GM21717 (cell line): ENCODE measurements around the gene UQCRQ.
A peak's percentile ranks its signal among the peaks of the same experiment; 100 is the strongest.
"Not testable (repeated sequence)": the region's sequence is repeated elsewhere in the genome, so short reads cannot be mapped to it uniquely, and the experiment has no call there.

Experiments
- ATAC-seq: cut with Tn5 transposase; IDR thresholded peaks from one replicate; pipeline ENCODE4 v1.9.1; 2021; ENCODE audit warnings: mild to moderate bottlenecking, moderate library complexity; ENCODE audit not compliant: unreplicated experiment

UQCRQ gene

DNA sequence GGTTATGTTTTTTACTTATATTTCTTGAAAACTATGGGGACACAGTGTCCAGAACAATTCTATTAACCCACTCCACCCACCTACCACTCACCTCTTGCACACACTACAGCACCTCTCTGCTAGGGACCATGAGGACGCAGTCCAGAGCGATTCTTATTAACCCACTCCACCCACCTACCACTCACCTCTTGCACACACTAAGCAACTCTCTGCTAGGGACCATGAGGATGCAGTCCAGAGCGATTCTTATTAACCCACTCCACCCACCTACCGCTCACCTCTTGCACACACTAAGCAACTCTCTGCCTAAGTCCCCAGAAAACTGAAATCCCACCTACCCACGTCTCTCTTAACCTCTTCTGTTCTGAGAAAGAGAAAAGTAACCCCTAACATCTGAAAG, 33.8 kb upstream of the UQCRQ start:
- no peak for ATAC-seq

DNA sequence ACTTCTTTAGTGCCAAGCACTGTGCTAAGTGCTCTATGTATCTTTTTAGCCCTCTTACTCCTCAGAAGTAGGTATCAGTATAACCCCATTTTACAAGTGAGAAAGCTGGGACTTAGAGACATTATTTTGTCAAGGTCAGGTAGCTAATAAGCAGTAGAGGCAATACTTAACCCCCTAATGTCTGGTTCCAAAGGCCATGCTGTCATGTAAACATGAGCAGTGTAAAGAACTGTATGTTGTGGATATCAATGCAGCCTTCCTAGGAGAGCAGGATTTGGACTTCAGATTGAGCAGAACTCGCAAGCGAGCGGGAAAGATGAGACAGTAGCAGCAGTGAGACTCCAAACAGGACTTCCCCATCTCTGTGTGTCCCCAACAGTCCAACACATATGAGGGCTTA, 32.4 kb upstream of the UQCRQ start:
- no peak for ATAC-seq

DNA sequence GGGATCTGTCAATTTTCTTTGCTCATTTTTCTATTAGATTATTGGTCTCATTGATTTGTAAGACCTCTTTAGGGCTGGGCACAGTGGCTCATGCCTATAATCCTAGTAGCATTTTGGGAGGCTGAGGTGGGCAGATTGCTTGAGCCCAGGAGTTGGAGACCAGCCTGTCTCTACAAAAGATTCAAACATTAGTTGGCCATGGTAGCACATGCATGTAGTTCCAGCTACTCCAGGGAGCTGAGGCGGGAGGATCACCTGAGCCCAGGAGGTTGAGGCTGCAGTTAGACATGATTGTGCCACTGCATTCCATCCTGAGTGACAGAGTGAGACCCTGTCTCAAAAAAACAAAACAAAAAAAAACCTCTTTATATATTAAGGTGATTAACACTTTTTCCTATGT, 29.6 kb upstream of the UQCRQ start:
- ATAC-seq: no peak

DNA sequence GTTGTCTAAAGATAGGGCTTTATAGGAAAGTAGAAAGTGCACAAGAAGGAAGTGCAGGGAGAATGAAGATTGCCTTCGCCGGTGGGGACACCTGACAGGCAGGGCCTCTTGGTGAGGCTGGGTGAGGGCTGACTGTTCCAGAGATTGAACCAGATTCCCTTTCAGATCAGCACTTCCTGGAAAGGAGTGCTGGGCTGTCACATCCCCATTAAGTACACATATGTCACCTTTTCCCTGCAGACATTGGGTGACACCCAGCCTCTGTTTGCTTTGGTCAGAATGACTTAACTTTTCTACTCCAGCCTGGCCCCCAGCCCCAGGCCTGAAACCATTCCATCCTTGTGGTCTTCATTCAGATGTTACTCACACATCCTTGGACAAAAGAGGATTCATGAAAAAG, 28.6 kb upstream of the UQCRQ start:
- no peak for ATAC-seq

DNA sequence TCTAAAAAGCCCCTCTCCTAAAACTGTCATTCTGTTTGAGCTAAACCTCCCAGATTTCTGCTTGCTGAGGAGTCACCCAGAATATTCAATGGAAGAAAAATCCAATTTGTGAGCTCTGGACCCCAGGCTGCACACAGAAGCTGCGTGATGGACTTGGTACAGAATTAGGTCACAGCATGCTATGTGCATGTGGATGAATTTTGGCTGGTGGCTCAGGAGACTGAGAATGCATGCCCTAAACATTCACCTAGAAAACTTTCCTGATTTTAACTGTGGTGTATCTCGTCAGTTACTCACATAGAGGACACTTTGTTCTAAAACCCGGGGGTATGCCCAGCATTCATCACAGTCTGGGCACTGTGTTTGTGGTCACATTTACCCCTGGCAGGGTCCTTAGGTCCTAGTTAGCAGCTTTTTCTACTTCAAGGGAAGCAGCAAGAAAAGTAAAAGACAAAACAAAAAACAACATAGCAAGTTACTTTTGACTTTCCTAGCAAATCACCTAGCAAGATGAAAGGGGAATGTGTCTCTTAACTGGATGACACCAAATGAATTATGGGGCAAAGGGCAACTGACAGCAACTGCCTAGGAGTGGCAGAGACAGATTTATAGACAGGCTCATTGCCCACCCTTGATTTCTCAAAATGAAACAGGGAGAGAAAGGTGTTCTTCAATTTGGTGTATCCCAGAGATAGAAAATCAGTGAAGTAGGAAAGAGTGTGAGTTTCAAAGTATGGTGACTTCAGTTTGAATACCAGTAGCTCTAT, 27.7 kb upstream of the UQCRQ start:
- ATAC-seq: no peak

DNA sequence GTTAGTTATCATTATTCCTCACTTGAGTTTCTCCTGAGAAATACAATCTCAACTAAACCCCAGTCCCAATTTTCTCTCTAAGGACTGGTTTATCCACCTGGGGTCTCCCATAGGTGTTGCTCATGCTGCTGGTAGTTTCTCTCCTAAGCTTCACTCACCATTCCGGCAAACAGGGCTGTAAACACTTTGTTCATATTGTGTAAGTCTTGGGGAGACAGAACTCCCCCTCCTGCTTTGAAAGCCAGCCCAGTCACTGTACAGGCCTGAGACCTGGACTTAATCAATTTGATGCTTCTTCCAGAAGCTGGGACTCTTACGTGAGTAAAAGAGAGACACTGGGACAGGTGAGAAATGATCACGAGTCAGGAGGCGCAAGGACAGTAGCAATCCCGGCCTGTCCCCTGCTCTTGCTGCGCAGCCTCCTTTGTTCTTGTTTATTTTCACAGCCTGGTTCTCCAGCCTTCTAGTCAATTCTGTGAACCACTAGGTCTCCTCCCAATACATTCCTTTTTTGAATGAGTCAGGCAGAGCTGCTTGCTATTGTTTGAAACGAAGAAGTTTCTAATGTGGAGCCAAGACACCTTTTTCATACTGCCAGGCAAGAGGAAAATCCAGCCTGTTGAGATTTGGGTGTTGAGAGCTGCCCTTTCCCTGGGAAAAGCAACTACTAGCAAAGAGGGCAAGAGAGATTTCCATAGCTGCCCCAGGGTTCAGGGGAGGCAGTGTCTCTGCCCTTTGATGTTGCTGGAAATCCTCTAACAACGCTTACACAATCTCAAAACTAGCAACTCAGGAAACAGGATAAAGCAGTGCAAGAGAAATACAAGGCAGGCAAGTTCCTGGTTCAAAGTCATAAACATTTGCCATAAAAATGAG, 26.8 kb upstream of the UQCRQ start:
- no peak for ATAC-seq

DNA sequence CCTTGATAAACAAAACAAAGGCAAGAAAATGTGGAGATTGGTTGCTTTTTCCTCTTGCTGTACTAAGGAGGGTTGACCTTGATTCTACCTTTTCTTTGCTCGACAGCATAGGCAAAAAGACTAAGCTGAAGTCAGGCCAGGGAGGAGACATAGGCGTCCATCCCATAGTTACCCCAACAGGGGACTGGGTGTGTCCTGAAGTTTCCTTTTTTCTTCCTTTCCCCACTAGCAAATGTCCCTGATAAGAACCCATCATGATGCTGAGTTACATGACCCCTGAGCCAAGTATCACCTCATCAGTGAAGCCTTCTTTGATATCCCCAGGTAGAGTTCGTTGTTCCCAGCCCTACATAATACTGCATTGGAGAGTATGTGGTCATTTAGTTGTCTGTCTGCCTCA, 26.1 kb upstream of the UQCRQ start:
- ATAC-seq: no peak

DNA sequence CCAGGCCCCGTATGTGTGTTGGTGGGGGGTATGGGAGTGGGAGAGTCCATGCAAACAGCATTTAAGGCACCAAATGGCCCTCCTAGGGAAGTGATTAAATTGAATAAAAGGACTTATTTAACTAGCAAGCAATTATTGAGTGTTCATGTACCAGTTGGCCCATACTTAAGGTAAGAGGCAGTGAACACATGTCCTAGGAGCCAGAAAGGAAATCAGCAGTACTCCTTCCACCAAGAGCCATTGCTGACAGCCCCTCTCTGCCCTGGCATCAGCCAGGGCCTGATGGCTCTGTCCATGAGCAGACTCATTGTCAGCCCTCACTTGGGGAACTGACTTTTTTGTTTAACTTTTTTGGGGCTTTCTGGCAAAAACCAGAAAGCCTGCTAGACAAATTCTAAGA, 25.5 kb upstream of the UQCRQ start:
- ATAC-seq: no peak

DNA sequence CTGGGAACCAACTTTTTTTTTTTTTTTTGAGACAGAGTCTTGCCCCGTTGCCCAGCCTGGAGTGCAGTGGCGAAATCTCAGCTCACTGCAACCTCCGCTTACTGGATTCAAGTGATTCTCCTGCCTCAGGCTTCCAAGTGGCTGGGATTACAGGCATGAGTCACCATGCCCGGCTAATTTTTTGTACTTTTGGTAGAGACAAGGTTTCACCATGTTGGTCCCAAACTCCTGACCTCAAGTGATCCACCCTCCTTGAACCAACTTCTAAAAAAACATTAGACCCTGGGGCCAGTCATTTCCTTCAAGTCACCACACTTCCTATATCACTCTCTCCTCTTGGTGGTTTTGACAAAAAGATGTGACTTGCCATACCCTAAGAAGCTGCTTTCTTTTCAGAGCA, 25.1 kb upstream of the UQCRQ start:
- no peak for ATAC-seq

DNA sequence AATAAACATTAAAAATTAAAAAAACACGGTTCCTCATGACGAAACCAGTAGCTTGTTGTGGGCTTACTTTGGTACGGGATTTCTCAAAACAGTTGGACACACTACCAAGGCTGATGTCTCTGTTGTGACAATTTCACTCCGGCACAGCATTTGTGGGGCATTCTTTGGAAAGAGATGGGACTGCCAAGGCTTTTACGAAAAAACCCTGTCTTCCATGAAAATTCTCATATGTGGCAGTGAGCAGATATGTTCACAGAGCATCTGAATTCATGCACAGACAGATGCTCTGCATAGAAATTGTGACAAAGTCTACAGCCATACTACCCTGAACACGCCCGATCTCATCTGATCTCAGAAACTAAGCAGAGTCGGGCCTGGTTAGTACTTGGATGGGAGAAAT, 18.2 kb upstream of the UQCRQ start:
- ATAC-seq: no peak

DNA sequence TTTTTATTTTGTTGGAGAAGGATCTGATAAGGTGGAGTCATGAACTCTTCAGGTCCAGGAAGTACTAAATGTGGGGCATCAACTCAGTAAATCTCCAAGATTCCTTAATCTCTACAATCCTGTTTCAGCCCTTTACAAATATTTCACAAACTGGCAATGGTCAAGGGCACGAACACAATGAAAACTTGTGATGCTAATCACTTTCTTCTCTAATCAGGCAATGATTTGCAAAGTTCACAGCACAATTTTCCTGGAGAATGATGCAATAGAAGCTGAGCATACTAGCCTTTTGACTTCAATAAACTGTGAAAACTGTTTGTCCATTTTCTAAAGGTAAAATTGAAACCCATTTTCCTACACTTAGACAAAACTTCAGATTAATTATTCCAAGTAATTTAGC, 17.1 kb upstream of the UQCRQ start:
- no peak for ATAC-seq

DNA sequence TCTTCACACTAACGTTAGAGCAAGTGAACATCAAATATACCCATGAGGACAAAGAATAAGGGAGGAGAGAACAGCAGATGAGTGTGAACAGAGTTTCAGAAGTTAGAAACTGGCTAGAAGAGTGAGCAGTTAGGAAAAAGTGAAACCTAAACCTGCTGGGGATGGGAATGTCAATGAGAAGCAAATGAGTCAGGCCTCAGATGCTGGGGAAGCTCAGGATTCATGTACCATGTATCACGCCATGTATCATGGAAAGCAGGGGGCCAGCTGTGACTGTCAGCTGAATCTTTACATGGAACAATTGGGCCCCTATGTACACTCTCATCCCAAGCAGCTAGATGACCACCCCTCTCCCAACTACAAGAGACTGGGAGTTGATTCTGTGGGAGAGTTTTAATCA, 16.4 kb upstream of the UQCRQ start:
- no peak for ATAC-seq

DNA sequence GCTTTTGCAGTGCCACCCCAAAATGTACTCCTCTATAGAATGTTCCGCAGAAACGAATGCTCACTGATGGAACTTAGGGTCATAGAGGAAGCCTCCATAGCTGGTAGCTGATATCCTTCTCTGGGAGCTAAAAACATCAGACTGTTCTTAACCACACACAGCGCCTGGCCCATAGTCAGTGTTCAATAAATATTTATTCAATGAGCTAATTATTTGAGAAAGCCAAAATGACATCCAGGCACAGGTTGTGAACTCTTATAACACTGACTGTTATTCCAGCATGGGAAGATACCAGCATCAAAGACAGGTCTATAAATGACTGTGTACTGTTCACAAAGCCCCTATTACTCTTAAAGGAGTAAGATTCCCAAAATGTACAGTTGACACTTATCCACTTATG, 13.1 kb upstream of the UQCRQ start:
- no peak for ATAC-seq

DNA sequence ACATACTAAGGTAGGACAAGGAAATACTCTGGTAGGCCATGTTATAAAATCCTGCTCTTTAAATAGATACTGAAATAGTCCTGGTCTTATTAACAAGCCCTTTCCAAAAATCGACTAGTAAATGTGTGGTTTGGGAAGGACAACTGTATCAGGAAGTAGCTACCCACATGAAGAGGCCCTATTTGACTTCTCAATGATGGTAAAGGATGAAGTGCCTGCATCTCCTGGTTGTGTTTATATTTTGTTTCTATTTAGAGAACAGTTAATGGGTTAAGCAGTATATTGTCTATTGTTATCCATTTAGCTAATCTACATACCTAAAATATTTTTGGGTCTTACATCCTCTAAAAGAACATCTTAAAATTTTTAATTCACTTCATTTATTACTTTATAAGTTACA, 12.7 kb upstream of the UQCRQ start:
- ATAC-seq: no peak

DNA sequence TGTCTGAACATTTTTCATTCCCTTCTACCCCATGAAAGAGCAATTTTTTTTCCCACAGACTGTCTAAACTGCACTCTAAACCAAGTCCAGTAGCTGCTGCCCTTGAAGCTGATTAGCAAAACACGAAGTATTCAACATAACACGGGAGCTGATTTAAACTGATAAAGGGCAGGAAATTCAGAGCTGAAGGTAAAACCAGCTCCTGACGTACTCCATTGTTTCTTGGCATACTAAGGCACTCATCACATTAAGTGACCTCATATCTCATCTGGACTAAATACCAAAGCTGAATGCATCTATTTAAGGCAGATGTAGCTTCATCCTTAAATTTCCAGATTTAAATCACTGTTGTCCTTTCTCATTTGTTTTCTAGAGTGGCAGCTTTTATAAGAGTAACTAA, 12.1 kb upstream of the UQCRQ start:
- no peak for ATAC-seq

DNA sequence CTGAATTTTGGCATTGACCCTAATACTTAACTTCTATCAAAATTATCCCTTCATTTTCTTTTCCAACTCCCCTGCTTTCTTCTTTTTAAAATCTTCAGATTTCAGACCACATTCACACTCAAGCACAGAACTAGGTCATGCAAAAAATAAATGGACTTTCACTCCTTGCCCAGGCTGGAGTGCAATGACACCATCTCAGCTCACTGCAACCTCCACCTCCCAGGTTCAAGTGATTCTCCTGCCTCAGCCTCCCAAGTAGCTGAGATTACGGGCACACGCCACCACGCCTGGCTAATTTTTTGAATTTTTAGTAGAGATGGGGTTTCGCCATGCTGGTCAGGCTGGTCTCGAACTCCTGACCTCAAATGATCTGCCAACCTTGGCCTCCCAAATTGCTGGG, 11.4 kb upstream of the UQCRQ start:
- not testable (repeated sequence) for ATAC-seq

DNA sequence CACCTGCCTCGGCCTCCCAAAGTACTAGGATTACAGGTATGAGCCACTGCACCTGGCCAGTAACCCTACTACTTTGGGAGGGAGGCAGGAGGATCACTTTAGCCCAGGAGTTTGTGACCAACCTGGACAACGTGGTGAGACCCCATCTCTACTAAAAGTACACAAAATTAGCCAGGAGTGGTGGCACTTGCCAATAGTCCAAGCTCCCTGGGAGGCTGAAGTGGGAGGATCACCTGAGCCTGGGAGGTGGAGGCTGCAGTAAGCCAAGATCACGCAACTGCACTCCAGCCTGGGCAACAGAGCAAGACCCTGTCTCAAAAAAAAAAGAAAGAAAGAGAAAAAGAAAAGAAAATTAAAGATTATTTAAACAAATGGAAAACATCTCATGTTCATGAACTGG, 10.4 kb upstream of the UQCRQ start:
- no peak for ATAC-seq

DNA sequence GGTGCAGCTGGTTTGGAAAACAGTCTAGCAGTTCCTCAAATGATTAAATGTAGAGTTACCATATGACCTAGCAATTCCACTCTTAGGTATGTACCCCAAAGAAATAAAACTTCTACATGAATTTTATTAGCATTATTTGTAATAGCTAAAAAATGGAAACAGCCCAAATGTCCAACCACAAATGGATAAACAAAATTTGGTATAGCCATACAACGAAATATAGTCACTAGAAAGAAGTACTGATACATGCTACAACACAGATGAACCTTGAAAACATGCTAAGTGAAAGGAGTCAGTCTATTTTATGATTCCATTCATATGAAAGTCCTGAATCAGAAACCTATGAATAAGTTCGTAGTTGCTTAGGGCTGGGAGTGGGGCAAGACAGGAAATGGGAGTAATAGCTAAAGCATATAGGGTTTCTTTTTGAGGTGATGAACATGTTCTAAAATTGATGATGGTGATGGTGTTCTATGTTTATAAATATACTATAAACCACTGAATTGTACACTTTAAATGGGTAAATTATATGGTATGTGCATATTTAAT, 6.5 kb upstream of the UQCRQ start:
- ATAC-seq: no peak

DNA sequence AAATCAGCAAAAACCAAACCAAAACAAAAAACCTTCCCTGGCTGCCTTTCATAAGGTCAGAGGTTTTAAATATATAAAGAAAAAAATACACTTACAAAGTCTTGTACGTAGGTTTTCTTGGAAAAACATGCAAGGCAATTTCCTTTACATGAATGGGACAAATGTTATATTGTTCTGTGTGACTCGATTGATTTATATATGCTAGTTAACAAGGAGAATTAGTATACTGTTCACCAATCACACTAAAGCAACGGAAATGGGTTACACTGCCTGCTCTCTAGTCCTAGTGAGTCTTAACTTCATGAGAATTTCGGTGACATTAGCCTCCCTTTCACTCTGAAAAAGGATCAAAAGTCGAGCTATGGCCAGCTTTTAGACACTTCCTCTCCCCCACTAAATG, 5.7 kb upstream of the UQCRQ start:
- no peak for ATAC-seq

DNA sequence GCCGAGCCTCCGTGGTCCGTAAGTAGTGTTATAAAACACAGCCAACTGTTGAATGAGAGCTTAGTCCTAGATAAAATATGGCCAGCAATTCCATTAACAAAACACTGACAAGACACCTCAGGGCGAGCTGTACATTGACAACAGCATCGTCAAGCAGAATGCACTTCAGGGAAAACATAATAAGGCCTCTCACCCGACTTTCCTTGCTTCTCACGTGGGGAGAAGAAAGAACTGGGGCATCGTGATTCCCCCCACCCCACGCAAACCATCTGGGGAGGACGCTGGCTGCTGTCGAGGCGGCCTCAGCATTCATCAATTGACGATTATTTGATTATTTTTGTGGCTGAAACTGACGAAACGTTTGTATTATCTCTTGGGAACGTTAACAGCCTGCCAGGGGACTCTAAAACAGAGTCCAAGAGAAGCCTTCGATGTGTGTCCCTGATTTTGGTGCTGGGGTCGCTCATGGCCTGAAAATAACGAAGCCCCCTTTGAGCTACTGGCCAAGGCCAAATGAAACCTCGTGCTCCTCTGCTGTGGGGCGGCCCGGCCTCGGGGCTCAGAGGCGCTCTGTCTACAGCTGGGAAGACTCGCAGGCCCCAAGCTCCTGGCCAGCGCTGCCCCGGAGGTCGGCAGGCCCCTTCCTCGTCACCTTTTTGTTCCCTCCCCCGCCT, 637 bp upstream of the UQCRQ start:
- peak; percentile 26 for ATAC-seq

DNA sequence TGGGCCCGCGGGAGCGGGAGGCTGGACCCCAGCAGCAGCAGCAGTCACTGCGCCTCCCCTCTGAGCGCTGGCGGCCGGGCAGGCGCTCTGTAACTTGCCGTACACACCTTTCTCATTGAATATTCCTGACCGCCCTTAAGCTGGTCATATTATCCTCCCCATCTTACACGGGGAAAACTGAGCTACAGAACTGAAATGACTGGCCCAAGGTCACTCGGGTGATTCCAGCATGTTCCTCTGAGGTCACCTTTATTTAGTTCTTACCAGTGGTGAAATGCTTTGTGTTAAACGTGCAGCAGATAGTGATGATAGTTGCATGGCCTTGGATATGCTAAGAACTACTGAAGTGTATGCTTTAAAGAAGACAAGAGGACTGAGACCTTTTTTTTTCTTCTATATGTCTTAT, 607 bp downstream of the UQCRQ start:
- peak; percentile 19 for ATAC-seq

DNA sequence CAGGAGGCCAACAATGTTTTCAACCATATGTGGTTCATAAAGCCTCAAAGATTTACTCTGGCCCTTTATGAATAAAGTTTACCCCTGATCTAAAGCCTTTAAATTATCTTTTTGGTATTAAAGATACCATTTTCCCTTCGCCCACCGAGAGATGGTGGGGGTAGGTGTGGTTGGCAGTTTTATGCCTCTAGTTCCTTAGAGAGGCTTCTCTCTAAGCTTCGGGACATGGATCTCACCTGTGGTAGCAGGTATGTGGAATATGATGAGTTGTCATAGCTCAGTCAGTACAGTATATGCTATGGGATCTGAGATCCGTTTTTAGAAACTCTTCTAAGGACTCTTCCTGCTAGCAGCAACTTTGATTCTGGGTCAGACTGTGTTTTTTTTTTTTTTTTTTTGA, 2.3 kb downstream of the UQCRQ start:
- no peak for ATAC-seq
